ENCODE data around the gene GRAP2.
"Not testable (repeated sequence)": the region's sequence is repeated elsewhere in the genome, so short reads cannot be mapped to it uniquely, and the experiment has no call there.

The GRAP2 gene

DNA sequence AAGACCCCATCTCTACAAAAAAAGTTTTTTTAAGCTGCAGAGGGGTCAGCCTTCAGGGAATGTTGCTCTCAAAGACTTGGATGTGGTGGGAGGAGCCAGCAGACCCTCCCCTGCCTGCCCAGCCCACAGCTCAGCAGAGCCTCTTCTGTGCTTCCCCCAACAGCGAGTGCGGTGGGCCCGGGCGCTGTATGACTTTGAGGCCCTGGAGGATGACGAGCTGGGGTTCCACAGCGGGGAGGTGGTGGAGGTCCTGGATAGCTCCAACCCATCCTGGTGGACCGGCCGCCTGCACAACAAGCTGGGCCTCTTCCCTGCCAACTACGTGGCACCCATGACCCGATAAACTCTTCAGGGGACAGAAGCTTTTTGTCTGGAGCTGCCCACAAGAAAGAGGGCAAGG lies 69.9 kb downstream of the GRAP2 start:
- no peak for DNase-seq

DNA sequence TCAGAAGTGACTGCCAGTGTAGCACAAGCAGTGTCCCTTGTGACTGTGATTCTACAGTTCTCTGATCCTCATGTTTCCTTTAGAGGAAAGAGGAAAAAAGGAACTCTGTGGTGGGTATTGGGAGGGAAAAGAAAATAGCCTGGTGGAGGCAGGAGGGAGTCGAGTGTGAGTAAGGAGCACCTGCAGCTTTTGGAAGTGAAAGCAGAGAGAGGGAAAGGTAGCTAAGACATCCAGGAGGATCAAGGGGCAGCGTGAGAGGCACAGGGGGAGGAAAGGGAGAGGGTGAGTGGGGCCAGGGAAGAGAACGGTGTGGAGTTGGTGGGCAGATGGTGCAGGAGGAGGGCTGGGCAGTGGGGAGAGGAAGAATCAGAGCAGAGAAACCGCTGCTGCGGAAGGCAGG lies 71.8 kb downstream of the GRAP2 start:
- no peak for DNase-seq

DNA sequence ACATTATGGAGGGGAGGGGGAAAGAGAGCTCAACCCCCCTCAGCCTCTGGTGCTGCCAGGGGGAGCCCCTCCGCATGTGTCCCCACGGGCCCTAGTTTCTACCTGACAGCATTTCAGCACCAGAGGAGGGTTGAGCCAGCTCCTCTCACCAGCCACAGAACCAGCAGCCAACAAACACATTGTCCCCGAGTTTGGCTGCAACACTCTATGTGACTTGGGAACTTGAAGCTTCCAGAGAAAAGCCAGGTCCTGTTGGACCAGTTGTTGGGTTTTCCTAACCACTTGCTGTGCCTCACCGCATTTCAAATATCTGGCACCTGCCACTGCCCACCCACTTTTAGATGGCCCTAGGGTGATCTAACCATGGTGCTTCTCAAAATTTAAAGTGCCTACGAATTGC lies 72.8 kb downstream of the GRAP2 start:
- no peak for DNase-seq

DNA sequence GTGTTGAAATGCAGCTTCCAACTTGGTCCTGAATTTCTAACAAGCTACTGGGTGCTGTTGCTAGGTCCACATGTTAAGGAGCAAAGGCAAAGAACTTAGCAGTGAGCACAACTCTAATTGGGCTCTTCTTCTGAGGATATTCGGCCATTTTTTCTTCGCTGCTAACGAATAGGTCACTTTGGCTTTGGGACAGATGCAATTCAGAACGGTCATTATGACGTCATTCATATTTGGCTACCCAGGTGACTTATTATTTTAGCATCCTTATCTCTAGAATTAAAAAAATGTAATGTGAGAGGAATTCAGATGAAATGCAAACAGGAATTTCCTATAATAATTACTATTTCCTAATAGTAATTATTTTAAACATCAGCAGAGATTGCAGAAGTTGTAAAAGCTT lies 73.2 kb downstream of the GRAP2 start:
- DNase-seq, result no peak

DNA sequence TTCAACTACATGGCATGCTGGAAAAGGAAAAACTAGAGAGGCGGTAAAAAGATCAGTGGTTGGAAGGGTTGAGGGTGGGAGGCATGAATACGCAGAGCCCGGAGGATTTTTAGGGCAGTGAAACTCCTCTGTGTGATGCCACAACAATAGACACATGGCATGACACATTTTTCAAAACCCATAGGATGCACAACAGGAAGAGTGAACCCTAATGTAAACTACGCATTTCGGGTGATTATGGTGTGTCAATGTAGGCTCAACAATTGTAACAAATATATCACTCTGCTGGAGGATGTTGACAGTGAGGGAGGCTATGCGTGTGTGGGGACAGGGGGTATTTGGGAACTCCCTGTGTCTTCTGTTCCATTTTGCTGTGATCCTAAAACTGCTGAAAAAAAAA lies 78.2 kb downstream of the GRAP2 start:
- no peak for DNase-seq

DNA sequence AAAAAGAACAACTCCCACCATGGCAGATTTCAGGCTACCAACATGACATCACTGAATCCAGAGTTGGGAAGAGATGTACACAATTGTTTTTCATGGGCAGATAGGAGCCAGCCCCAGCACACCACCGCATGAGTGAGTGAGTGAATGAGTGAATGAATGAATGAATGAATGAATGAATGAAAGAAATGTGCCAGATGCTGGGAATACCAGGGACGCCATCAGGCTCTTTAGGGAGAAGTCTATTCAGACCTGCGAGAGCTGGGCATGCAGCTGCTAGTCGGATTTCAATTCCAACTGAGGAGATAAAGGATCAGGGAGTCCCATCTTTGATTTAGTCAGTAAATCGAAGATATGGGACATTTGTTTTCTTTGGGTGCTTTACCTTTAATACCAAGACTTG lies 78.6 kb downstream of the GRAP2 start:
- DNase-seq, result no peak

DNA sequence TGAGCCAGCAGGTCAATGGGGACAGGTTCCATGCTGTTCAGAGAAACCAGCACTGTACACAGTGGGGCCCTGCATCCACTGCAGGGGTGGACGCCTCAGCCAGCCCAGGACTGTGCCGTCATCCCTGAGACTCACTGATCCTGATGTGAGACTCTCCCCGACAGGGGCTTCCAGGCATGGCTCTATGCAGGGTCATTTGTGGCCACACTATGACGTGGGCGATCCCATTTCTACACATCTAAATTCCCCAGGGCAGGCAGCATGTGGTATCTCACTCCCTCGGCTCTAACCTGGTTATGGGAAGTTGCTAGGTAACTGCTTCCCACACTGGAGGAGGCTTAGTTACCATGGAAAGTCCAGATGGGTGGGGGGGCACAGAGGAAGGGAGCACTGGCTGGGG lies 79.7 kb downstream of the GRAP2 start:
- DNase-seq, result no peak

DNA sequence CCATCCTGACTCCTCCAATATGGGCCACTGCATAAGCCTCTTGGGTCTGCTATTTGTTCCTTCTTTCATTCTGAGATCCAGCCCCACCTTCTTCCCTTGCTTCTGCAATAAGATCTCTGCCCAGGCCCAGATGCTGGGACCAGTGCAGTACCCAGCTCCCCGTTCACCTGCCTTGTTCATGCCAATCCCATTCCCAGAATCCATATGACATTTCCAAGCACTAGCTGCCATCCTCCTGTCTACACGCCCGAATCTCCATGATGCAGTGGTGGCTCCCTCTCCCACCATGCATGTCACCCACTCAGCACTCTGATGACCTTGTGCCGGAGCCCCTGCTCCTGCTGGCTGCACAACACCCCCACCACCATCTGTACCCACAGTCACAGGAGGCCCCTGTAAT lies 82.5 kb downstream of the GRAP2 start:
- no peak for DNase-seq

DNA sequence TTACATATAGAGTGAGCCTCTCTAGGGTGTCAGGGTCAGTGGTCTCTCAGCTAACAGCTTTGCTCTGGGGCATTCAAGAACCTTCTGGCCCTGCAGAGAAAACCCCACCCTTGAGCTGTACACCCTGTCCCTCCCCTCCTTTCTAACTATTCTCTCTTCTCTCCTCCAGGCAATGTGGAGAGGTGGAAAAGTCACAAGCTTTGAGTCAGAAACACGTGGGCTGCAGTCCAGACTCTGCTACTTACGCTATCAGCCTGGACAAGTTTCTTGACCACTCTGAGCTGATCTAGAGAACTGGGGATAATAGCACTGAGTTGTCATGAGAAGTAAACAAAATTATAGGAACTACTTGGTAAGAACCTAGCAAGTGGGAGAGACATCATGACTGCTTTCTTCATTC lies 83.1 kb downstream of the GRAP2 start:
- no peak for DNase-seq

DNA sequence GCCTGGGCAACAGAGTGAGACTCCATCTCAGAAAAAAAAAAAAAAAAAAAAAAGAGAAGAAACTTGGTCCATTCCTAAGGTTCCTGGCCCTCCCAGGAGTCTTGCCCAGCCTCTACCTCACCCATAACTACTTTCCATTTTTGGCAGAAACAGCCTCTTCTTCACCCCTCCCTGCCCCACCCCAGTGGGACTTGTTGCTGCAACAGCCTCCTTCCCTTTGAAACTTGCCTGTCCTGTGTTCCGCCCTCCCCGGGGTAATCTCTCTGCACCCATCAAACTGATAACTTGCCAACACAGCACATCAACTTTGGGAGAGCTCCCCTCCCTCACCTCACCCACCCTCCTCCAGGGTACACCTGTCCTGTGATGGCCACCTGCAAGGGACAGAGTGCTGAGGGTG lies 83.9 kb downstream of the GRAP2 start:
- DNase-seq, result no peak

DNA sequence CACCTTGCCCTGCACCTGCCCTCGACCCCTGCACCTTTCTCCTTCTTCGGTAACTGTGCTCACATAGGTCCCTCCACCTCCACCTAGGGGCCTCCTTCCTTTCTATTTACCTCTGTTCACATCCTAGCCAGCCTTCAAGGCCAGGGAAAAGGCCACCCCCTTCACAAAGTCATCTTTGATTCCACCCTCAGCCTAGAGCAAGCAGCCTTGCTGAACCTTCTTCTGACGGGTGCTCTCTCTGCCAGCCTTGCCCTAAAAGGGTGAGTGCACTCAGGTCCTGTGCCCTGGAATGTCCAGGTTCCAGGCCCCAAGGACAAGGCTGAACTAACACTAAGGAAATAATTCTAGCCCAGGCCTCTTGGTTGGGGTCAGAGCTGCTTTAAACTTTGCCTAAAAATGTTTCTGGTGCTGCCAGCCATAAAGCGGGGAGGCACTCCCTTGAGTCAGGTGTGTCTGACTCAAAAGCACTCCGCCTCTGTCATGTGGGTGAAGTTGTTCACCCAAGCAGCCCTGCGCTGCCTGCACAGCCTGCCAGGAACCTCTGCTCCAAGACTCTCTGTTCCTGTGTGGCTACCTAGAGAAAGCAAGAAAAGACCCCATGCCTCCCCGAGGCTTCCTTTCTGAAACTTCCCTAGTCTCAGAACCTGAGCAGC lies 84.6 kb downstream of the GRAP2 start:
- DNase-seq, result no peak

DNA sequence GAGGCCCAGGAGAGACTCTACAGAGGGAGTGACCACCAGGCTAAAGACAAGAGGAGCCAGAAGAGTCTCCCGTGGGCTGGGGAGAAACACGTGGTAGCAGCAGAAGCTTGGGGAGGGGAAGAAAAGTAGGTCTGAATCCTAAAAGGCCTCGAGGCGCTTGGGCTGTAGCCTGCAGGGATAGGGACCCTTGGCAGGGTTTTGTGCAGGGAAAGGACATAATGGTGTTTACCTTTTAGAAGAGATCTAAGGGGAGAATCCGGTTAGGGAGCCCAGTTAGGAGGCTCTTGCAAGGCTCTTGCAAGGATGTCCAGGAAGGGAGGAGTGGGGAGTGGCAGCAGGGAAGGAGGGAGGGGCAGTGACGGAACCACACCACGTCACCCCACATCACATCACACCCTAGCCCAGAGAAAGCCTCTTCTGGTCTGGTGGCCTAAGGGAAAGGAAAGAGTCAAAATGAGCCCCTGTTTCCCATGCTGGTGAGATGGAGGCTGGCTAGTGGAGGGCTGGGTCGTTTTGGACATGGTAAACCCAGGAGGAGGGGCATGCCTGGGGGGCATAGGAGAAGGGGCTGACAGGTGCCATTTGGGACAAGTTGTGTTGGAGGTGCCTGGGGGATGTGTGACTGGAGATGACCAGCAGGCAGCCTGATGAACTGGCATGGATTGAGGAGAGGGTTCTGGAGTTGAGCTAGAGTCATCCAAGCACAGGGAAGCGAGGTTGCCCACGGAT lies 87.7 kb downstream of the GRAP2 start:
- no peak for DNase-seq

DNA sequence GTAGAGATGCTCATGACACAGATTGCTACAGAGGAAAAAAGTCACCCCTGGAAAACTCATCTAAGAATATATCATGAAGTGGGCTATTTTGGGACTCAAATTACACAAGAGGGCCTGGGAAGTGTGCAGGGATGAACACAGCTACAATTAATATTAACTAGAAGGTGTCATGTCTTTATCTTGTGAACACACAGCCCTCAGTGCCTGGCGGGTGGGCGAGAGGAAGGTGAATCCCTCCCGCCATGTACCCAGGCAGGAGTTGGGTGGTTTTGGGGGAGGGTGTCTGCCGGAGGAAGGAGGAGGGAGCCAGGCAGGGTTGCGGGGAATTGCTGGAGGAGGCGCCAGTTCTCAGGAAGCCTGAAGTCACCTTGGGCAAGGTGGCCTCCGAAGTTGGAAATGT lies 88.7 kb downstream of the GRAP2 start:
- DNase-seq, result no peak

DNA sequence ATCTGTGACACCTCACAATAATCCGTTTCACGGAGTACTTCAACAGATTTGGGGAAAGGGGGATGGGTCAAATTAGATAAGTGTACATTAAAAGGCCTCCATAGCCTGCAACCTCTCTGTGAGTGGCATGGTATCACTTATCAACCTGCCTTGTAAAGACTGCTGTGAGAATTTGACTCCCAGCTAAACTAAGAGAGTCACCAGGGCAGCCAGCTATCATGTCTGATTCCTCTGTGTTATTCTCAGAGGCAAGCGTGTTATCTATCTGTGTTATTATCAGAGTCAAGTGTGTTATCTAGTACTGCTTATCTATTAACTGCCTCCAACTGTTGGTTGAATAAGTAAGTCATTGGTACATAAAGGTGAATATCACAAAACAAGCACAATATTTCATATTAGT lies 89.8 kb downstream of the GRAP2 start:
- DNase-seq, result no peak

DNA sequence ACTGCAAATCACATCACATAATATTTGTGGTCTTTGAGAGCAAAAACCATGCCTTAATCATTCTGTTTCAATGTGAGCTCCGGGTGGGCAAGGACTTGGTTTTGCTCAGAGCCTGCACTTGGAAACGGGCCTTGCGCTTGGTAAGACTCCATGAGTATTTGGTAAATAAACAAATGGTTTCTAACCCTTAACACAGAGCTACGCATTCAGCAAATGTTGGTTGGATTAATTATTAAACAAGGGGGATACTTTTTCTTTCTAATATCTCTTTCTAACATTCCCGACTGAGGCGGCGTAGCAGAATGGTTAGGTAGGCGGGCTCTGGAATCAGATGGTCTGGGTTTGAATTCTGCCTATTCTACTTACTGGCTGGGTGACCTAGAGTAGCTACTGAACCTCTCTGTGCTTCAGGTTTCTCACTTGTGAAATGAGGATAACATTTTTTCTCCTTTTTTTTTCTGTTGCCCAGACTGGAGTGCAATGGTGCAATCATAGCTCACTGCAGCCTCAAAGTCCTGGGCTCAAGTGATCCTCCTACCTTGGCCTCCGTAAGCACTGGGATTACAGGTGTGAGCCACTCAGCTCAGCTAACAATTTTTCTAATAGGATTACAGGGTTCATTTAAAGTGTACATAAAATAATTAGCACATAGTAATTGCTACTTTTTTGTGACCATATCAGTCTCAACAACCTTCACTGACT lies 90.4 kb downstream of the GRAP2 start:
- no peak for DNase-seq

DNA sequence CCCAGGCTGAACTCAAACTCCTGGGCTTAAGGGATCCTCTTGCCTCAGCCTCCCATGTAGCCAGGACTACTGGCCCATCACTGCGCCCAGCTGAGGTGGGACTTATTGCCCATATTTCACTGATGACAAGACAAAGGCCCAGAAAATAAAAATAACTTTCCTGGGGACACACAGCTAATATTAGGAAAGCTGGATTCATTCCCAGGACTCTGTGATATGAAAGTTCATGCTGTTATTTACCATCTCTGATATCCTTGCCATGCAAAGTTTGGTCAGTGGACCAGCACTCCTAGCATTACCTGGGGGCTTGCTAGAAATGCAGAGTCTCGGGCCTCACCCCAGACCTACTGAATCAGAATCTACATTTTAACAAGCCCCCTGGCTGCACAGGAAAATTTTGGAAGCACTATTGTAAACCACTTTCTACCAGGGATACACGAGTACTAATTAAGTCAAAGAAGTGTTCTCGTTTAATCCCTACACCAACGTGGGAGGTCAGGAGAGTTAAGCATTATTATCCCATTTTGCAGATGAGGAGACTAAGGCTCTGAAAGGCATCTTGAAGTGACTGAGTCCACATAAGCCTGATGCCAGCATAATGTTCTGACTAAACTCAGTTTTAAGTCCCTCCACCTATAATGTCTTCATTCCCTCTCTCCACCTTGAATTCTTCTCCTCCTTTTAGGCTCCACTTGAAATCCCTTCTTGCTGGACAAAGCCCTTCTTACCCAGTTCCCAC lies 91.4 kb downstream of the GRAP2 start:
- no peak for DNase-seq

DNA sequence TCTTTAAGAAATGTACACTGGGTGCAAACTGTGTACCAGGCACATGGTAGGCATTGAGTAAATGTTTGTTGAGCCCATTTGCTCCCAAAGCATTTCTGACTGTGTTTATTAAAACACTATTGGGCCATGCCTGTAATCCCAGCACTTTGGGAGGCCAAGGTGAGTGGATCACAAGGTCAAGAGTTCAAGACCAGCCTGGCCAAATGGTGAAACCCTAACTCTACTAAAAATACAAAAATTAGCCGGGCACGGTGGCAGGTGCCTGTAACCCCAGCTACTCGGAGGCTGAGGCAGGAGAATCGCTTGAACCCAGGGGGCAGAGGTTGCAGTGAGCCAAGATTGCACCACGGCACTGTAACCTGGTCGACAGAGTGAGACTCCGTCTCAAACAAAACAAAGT lies 92.0 kb downstream of the GRAP2 start:
- not testable (repeated sequence) for DNase-seq

DNA sequence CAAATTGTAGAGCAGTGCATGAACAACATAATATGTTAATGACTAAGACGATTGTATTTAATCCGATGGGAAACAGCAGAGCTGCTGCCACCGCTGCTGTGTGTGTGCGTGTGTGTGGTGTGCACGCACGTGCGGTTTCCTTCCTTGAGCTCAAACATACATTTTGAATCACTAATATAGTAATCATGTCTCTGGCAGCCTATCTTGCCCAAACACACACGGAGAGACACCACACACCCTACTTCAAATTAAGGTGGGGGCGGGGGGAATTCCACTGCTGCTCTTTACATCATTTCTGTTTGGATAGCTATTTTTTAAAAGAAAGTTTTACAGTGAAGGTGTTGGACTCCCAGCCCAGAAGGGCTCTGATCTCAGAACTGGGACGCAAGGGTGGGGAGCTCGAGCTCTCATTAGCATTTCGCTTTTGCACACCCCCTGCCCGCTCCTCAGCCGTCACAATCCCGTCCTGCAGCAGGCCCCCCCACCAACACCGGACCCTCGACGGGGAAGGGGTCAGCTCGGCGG lies 93.2 kb downstream of the GRAP2 start:
- peak; percentile 26 to 69 for DNase-seq

DNA sequence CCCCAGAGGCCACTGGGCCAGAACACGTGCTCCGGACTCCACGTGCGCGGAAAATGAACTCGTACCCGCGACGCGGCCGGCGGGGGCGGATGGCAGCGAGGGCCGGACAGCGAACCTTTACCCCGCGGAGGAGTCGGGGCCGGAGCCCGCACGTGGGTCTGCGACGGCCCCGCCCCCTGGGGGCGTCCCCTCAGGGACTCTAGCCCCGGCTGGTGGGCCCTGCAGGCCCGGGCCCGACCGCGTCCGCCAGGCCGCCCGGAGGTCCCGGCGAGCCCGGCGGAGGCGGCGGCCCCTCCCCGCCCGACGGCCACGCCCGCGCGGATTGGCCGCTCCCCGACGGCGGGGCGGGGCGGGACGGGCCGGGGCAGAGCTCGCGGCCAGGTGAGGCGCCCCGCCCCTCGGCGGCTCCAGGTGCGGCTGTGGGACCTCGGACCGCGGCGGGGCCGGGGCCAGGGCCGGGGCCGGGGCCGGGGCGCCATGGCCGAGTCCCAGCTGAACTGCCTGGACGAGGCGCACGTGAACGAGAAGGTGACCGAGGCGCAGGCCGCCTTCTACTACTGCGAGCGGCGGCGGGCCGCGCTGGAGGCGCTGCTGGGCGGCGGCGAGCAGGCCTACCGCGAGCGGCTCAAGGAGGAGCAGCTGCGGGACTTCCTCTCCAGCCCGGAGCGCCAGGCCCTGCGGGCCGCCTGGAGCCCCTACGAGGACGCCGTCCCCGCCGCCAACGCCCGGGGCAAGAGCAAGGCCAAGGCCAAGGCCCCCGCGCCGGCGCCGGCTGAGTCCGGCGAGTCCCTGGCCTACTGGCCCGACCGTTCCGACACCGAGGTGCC lies 93.9 kb downstream of the GRAP2 start, which contains the start of gene FAM83F:
Gene FAM83F, plus strand, starts transcription at position 389 of the 827 bp plus-strand sequence. Its CDS starts 89 bp downstream, at position 478.
- peak; percentile 24 to 31 for DNase-seq

DNA sequence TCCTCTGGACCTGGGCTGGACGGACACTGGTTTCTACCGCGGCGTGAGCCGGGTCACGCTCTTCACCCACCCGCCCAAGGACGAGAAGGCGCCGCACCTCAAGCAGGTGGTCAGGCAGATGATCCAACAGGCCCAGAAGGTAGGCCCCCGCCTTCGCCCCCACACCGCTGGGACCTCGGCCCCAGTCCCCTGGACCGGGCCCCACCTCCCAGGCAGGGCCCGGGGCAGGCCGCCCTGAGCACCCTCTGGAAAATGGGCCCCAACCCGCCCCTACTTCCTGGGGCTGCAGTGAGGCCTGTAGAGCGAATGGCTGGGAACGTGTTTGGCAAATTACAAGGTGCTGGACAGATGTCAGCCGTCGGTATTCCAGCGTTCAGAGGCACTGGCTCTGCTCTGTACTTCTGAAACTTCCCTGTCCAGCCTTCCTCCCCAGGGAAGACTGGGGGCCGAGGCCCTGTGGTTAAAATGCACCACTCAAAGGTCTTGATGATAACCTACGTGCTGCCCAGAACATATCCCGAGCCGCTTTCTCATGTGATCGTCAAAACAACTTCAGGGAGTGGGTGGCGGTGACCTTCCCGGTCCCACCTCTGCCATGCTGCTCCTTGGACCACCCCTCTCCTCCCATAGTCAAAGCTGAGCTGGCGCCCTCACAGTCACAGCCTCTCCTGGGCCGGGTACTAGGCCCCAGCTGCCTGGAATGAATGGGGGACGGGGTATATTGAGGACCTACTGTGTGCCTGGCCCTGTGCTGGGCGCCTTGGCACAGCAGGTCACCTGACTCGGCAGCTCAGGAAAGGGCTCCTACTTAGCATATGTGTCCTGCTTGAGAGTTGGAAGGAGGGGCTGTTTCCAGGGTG lies 94.7 kb downstream of the GRAP2 start:
- no peak for DNase-seq

DNA sequence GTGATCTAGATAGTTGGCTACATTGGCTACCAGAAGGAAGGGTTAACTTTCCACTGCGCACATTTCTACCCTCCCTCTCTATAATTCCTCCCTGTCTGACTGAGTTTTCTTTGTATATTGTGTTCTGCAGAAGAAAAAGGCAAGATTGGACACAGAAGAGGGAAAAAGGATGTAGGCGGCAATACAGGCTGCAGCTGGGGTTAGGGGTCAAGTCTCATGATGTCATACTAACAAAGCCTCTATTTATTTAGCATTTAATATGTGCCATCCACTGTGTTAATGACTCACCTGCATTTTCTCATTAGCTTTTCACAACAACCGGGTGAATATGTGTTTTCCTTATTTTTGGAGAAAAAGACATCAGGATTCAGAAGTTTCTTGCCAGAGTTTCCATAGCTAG lies 95.8 kb downstream of the GRAP2 start:
- DNase-seq, result no peak

Data from CD4-positive, alpha-beta T cell treated with Interleukin-1 beta for 1 hour (primary cell).